H1 (cell line): ENCODE measurements around the gene PNLIPRP1. TPM values are rescaled to one million over a fixed set of nuclear protein-coding genes. Genes with fewer than 3 reads are reported as not detected.

ENCODE experiments used
- ASH2L ChIP-seq: fragments of 200-600, 300-600 bp; sonication (generic); IDR thresholded peaks from one replicate; pipeline ENCODE4 v1.7.1; 2017; ENCODE audit warnings: low read length
- CBX5 ChIP-seq: fragments of 300-800, 300-1000 bp; sonication (generic); IDR thresholded peaks from 2 replicates; pipeline ENCODE4 v1.7.1; 2016; ENCODE audit warnings: antibody characterized with exemption, low read length, low read depth
- CHD2 ChIP-seq: IDR thresholded peaks from 2 replicates; pipeline ENCODE4 v1.6.1; 2012; ENCODE audit warnings: low read length, improper control_type of control experiment
- CHD7 ChIP-seq: fragments of 300-600 bp; sonication (generic); IDR thresholded peaks from 2 replicates; pipeline ENCODE4 v1.7.1; 2012; ENCODE audit warnings: low read length, moderate library complexity, mild to moderate bottlenecking, inconsistent platforms; ENCODE audit not compliant: insufficient replicate concordance
- MAFK ChIP-seq: IDR thresholded peaks from 2 replicates; pipeline ENCODE4 v1.6.1; 2012; ENCODE audit warnings: low read depth, mild to moderate bottlenecking, improper control_type of control experiment, low read length
- RAD21 ChIP-seq, 2 experiments: IDR thresholded peaks in 1 of 2; conservative IDR thresholded peaks in 1 of 2; 2 replicates each; pipeline ENCODE4 v1.6.1; 2011; ENCODE audit warnings: low read depth in 2 of 2, low read length in 2 of 2, improper control_type of control experiment in 1 of 2, inconsistent platforms in 1 of 2, mild to moderate bottlenecking in 1 of 2, moderate library complexity in 1 of 2
- SAP30 ChIP-seq: fragments of 300-600 bp; sonication (generic); IDR thresholded peaks from 2 replicates; pipeline ENCODE4 v1.7.1; 2012; ENCODE audit warnings: low read length, moderate library complexity, mild to moderate bottlenecking, inconsistent platforms; ENCODE audit not compliant: insufficient read depth, insufficient replicate concordance
- TAF1 ChIP-seq: IDR thresholded peaks from 2 replicates; pipeline ENCODE4 v1.6.1; 2011; ENCODE audit warnings: mild to moderate bottlenecking, low read depth, low read length
- polyA plus RNA-seq, 7 experiments: library from polyadenylated mRNA; depleted of rRNA in 3 of 7; stranded (reverse) in 5 of 7; unstranded in 2 of 7; fragments of >200 nt in 5 of 7; fragments of 200-250 nt in 2 of 7; gene quantifications; 1 replicate in 5 of 7; 2 replicates in 1 of 7; 4 replicates in 1 of 7; pipeline versions ENCODE4 v1.2.1 to v1.2.3, GENCODE V29; 2011 to 2013; ENCODE audit warnings: missing spikeins in 2 of 7, mixed read lengths in 2 of 7
- total RNA-seq: library from RNA; stranded (reverse); fragmentation: NEBNext Ultra II Directional; extraction: Animal tissue kit (Norgen Biotek cat#: 25700); gene quantifications from 2 replicates; pipeline ENCODE4 v1.2.1, GENCODE V29; 2021
- TF ChIP-seq, protein P1 (sequence below): IDR thresholded peaks from 2 replicates; pipeline ENCODE4 v1.6.1; 2011; ENCODE audit warnings: low read length, improper control_type of control experiment

The PNLIPRP1 gene
- total and polyA plus RNA-seq, 2 of the 8 experiments (the other 6 are each of a cell fraction or from before 2014, with no cell fraction given): not detected

DNA sequence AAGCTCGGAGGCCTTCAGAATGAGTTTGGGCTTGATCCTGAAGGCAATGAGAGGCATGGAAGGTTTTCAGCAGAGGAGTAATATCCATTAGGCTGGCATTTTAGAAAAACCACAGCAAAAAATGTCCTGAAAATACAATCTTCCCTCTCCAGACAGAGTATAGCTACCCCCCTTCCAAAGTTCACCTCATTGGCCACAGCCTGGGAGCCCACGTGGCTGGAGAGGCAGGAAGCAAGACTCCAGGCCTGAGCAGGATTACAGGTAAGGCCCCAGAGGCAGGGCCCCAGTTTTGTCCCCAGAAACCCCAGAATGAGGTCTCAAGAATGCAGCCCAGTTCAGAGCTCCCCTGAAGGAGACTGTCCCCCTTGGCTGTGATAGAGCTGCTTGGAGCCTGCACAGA lies 5.3 kb downstream of the PNLIPRP1 start (continued):
- TF ChIP-seq CHD7: no peak
- TF ChIP-seq, protein P1, sequence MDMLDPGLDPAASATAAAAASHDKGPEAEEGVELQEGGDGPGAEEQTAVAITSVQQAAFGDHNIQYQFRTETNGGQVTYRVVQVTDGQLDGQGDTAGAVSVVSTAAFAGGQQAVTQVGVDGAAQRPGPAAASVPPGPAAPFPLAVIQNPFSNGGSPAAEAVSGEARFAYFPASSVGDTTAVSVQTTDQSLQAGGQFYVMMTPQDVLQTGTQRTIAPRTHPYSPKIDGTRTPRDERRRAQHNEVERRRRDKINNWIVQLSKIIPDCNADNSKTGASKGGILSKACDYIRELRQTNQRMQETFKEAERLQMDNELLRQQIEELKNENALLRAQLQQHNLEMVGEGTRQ: no peak
- no peak for TF ChIP-seq ASH2L
- TF ChIP-seq RAD21 (IDR thresholded peaks at IDR 0.05 in 1 of 2, conservative IDR thresholded peaks at IDR 0.05 in 1 of 2; ENCODE audit: low read depth in 2 of 2, low read length in 2 of 2): no peak
- no peak for TF ChIP-seq SAP30
- no peak for TF ChIP-seq MAFK
- no peak for TF ChIP-seq TAF1
- TF ChIP-seq CBX5: no peak
- TF ChIP-seq CHD2: no peak
